GM23338 (cell line): ENCODE measurements around the gene RBP2. TPM values are rescaled to one million over a fixed set of nuclear protein-coding genes. Genes with fewer than 3 reads are reported as not detected.

Experiments
- ATAC-seq: fragments of 200-7000 bp; cut with Tn5 transposase; 3 replicates; pipeline ENCODE4 v1.9.1; 2020
- DNase-seq: peaks from one replicate; pipeline ENCODE4 v3.0.0-alpha.2; 2015; ENCODE audit warnings: low spot score
- H2AFZ ChIP-seq: fragments of 200-600 bp; sonication (generic); 2 replicates; pipeline ENCODE4 v1.8.0; 2016; ENCODE audit warnings: antibody characterized with exemption, mild to moderate bottlenecking, moderate library complexity
- H3F3A ChIP-seq: fragments of 200-600 bp; sonication (generic); replicated peaks from 2 replicates; pipeline ENCODE4 v1.8.0; 2017; ENCODE audit warnings: antibody characterized with exemption, mixed run types, low read depth
- H3K27ac ChIP-seq: fragments of 200-600 bp; sonication (generic); 2 replicates; pipeline ENCODE4 v1.6.1; 2016; ENCODE audit warnings: low read depth
- H3K27me3 ChIP-seq: fragments of 200-600 bp; sonication (generic); 2 replicates; pipeline ENCODE4 v1.8.0; 2016; ENCODE audit warnings: mild to moderate bottlenecking, mixed run types, moderate library complexity; ENCODE audit not compliant: insufficient read depth
- H3K36me3 ChIP-seq: fragments of 200-600 bp; sonication (generic); 2 replicates; pipeline ENCODE4 v1.8.0; 2016; ENCODE audit warnings: mild to moderate bottlenecking; ENCODE audit not compliant: insufficient read depth
- H3K4me1 ChIP-seq: fragments of 200-600 bp; sonication (generic); 2 replicates; pipeline ENCODE4 v1.8.0; 2016; ENCODE audit warnings: mild to moderate bottlenecking, moderate library complexity; ENCODE audit not compliant: insufficient read depth
- H3K4me2 ChIP-seq: fragments of 200-600 bp; sonication (generic); 2 replicates; pipeline ENCODE4 v1.7.1; 2017; ENCODE audit warnings: mixed run types
- H3K4me3 ChIP-seq: fragments of 200-600 bp; sonication (generic); 2 replicates; pipeline ENCODE4 v1.6.1; 2016; ENCODE audit warnings: mixed run types
- H3K79me2 ChIP-seq: fragments of 200-600 bp; sonication (generic); replicated peaks from 2 replicates; pipeline ENCODE4 v1.8.0; 2017; ENCODE audit warnings: mild to moderate bottlenecking; ENCODE audit not compliant: insufficient read depth
- H3K9me2 ChIP-seq: fragments of 200-600 bp; sonication (generic); 2 replicates; pipeline ENCODE4 v1.8.0; 2017; ENCODE audit not compliant: insufficient read depth
- H4K20me1 ChIP-seq: fragments of 200-600 bp; sonication (generic); replicated peaks from 2 replicates; pipeline ENCODE4 v1.8.0; 2017; ENCODE audit warnings: mild to moderate bottlenecking; ENCODE audit not compliant: insufficient read depth
- H3K27ac Mint-ChIP-seq: 2 replicates; pipeline ENCODE4 v1.8.0; 2020; ENCODE audit warnings: inconsistent platforms, mild to moderate bottlenecking, moderate library complexity, mixed read lengths
- H3K27me3 Mint-ChIP-seq: 3 replicates; pipeline ENCODE4 v1.8.0; 2022; ENCODE audit warnings: low read depth, mild to moderate bottlenecking, moderate library complexity, mixed read lengths, inconsistent platforms; ENCODE audit not compliant: insufficient read depth, poor library complexity
- H3K36me3 Mint-ChIP-seq: 3 replicates; pipeline ENCODE4 v1.8.0; 2021; ENCODE audit warnings: low read depth, mild to moderate bottlenecking, inconsistent platforms, moderate library complexity, mixed read lengths
- H3K4me1 Mint-ChIP-seq: 3 replicates; pipeline ENCODE4 v1.8.0; 2020; ENCODE audit warnings: mild to moderate bottlenecking, inconsistent platforms, mixed read lengths
- H3K4me3 Mint-ChIP-seq: 3 replicates; pipeline ENCODE4 v1.8.0; 2021; ENCODE audit warnings: moderate library complexity, mild to moderate bottlenecking, inconsistent platforms, mixed read lengths
- H3K9me3 Mint-ChIP-seq: 3 replicates; pipeline ENCODE4 v1.8.0; 2020; ENCODE audit warnings: moderate library complexity, mild to moderate bottlenecking, inconsistent platforms, mixed read lengths
- EZH2 ChIP-seq: fragments of 200-600 bp; sonication (generic); IDR thresholded peaks from one replicate; pipeline ENCODE4 v1.8.0; 2017; ENCODE audit warnings: antibody characterized with exemption, mild to moderate bottlenecking, low read depth; ENCODE audit not compliant: unreplicated experiment
- JUNB ChIP-seq: IDR thresholded peaks from one replicate; pipeline ENCODE4 v1.6.1; 2016; ENCODE audit warnings: antibody characterized with exemption; ENCODE audit not compliant: unreplicated experiment
- NANOG ChIP-seq: IDR thresholded peaks from 2 replicates; pipeline ENCODE4 v1.6.1; 2016; ENCODE audit warnings: antibody characterized with exemption, borderline replicate concordance
- POLR2AphosphoS5 ChIP-seq: IDR thresholded peaks from 2 replicates; pipeline ENCODE4 v1.6.1; 2016; ENCODE audit warnings: antibody characterized with exemption, low read depth
- STAT1 ChIP-seq: IDR thresholded peaks from one replicate; pipeline ENCODE4 v1.6.1; 2016; ENCODE audit warnings: antibody characterized with exemption; ENCODE audit not compliant: unreplicated experiment
- ZNF114 ChIP-seq: fragments of 250-450 bp; sonication (Bioruptor Pico); IDR thresholded peaks from 2 replicates; pipeline ENCODE4 v1.5.0; 2020; ENCODE audit warnings: mild to moderate bottlenecking, moderate library complexity
- ZNF331 ChIP-seq: fragments of 250-450 bp; sonication (Bioruptor Pico); IDR thresholded peaks from 2 replicates; pipeline ENCODE4 v1.5.0; 2020; ENCODE audit warnings: low read depth, mild to moderate bottlenecking, moderate library complexity
- polyA plus RNA-seq: library from polyadenylated mRNA; unstranded; fragments of >200 nt; fragmentation: Nextera tagmentation; extraction: Ambion mirVana; gene quantifications from 2 replicates; pipeline ENCODE4 v1.2.1, GENCODE V29; 2016
- total RNA-seq: library from RNA; depleted of rRNA; stranded (reverse); fragments of >200 nt; shearing (Covaris generic); gene quantifications from 2 replicates; pipeline ENCODE4 v1.2.3, GENCODE V29; 2014
- TF ChIP-seq, protein P1 (sequence below): IDR thresholded peaks from 2 replicates; pipeline ENCODE4 v1.6.1; 2016; ENCODE audit warnings: antibody characterized with exemption
- TF ChIP-seq, protein P2 (sequence below): fragments of 250-450 bp; sonication (Bioruptor Pico); IDR thresholded peaks from 2 replicates; pipeline ENCODE4 v1.5.0; 2020; ENCODE audit warnings: mild to moderate bottlenecking, moderate library complexity
- TF ChIP-seq, protein P3 (sequence below): IDR thresholded peaks from one replicate; pipeline ENCODE4 v1.6.1; 2018; ENCODE audit warnings: antibody characterized with exemption; ENCODE audit not compliant: unreplicated experiment

Gene RBP2
- total and polyA plus RNA-seq, 2 experiments from 2014 or later: not detected

DNA sequence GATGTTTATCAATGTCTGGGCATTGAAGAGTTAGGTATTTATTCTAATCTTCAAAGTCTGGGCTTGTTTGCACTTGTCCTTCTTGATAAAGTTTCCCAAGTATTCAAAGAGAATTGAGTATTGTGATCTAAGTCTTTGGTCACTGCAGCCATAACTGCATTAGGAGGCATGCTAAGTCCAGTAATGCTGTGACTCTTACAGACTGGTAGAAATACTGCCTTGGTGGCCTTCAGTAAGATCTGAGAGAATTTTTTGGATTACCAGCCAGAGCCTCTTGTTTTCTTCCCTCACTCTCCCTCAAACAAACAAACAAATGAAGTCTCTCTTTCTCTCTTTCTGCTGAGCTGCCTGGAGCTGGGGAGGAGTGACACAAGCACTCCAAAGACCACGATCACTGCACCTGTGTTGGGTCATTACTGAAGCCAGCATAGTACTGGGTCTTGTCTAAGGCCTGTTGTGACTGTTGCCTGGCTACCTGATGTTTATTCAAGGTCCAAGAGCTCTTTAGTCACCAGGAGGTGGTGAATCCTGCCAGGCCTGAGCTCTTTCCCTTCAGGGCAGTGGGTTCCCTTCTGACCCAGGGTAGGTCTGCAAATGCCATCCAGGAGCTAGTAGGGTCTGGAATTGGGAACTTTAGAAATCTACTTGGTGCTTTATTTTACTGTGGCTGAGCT, 14.8 kb upstream of the RBP2 start:
- Mint-ChIP-seq H3K9me3 (peaks cover 25% of the 10 kb centered on the region; the same call in 2 of the 3 replicates), H3K27ac (peak overlapping the region; percentile 5; the same call in 1 of the 2 replicates)

DNA sequence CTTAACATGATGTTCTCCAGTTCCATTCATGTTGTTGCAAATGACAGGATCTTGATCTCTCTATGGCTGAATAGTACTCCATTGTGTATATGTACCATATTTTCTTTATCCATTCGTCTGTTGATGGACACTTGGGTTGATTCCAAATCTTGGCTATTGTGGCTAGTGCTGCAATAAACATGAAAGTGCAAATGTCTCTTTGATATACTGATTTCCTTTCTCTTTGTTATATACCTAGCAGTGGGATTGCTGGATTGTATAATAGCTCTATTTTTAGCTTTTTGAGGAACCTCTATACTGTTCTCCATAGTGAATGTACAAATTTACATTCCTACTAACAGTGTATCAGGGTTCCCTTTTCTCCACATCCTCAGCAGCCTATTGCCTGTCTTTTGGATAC, 5.9 kb upstream of the RBP2 start:
- Histone ChIP-seq H3K36me3 (no peaks in the 10 kb centered on the region), H4K20me1 (no peaks in the 10 kb centered on the region), H3K27ac (no peak overlapping the region), H3K9me2 (no peaks in the 10 kb centered on the region), H3K4me2 (no peak overlapping the region), H3K27me3 (no peaks in the 10 kb centered on the region), H3F3A (no peaks in the 10 kb centered on the region), H3K4me1 (no peaks in the 10 kb centered on the region), H2AFZ (no peak overlapping the region), H3K4me3 (no peak overlapping the region), H3K79me2 (no peaks in the 10 kb centered on the region)
- no peaks in the 10 kb centered on the region for H3K9me3 Mint-ChIP-seq
- DNase-seq (no peak), ATAC-seq (no peak)
- no peak overlapping the region for H3K4me3 Mint-ChIP-seq
- no peak overlapping the region for H3K27ac Mint-ChIP-seq
- H3K27me3 Mint-ChIP-seq: no peaks in the 10 kb centered on the region
- H3K36me3 Mint-ChIP-seq: no peaks in the 10 kb centered on the region
- H3K4me1 Mint-ChIP-seq: peaks cover 9% of the 10 kb centered on the region
- TF ChIP-seq JUNB (no peak), ZNF331 (CRISPR knock-in tag) (no peak), STAT1 (no peak)
- TF ChIP-seq, protein P1, sequence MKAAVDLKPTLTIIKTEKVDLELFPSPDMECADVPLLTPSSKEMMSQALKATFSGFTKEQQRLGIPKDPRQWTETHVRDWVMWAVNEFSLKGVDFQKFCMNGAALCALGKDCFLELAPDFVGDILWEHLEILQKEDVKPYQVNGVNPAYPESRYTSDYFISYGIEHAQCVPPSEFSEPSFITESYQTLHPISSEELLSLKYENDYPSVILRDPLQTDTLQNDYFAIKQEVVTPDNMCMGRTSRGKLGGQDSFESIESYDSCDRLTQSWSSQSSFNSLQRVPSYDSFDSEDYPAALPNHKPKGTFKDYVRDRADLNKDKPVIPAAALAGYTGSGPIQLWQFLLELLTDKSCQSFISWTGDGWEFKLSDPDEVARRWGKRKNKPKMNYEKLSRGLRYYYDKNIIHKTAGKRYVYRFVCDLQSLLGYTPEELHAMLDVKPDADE: no peak
- TF ChIP-seq, protein P2, sequence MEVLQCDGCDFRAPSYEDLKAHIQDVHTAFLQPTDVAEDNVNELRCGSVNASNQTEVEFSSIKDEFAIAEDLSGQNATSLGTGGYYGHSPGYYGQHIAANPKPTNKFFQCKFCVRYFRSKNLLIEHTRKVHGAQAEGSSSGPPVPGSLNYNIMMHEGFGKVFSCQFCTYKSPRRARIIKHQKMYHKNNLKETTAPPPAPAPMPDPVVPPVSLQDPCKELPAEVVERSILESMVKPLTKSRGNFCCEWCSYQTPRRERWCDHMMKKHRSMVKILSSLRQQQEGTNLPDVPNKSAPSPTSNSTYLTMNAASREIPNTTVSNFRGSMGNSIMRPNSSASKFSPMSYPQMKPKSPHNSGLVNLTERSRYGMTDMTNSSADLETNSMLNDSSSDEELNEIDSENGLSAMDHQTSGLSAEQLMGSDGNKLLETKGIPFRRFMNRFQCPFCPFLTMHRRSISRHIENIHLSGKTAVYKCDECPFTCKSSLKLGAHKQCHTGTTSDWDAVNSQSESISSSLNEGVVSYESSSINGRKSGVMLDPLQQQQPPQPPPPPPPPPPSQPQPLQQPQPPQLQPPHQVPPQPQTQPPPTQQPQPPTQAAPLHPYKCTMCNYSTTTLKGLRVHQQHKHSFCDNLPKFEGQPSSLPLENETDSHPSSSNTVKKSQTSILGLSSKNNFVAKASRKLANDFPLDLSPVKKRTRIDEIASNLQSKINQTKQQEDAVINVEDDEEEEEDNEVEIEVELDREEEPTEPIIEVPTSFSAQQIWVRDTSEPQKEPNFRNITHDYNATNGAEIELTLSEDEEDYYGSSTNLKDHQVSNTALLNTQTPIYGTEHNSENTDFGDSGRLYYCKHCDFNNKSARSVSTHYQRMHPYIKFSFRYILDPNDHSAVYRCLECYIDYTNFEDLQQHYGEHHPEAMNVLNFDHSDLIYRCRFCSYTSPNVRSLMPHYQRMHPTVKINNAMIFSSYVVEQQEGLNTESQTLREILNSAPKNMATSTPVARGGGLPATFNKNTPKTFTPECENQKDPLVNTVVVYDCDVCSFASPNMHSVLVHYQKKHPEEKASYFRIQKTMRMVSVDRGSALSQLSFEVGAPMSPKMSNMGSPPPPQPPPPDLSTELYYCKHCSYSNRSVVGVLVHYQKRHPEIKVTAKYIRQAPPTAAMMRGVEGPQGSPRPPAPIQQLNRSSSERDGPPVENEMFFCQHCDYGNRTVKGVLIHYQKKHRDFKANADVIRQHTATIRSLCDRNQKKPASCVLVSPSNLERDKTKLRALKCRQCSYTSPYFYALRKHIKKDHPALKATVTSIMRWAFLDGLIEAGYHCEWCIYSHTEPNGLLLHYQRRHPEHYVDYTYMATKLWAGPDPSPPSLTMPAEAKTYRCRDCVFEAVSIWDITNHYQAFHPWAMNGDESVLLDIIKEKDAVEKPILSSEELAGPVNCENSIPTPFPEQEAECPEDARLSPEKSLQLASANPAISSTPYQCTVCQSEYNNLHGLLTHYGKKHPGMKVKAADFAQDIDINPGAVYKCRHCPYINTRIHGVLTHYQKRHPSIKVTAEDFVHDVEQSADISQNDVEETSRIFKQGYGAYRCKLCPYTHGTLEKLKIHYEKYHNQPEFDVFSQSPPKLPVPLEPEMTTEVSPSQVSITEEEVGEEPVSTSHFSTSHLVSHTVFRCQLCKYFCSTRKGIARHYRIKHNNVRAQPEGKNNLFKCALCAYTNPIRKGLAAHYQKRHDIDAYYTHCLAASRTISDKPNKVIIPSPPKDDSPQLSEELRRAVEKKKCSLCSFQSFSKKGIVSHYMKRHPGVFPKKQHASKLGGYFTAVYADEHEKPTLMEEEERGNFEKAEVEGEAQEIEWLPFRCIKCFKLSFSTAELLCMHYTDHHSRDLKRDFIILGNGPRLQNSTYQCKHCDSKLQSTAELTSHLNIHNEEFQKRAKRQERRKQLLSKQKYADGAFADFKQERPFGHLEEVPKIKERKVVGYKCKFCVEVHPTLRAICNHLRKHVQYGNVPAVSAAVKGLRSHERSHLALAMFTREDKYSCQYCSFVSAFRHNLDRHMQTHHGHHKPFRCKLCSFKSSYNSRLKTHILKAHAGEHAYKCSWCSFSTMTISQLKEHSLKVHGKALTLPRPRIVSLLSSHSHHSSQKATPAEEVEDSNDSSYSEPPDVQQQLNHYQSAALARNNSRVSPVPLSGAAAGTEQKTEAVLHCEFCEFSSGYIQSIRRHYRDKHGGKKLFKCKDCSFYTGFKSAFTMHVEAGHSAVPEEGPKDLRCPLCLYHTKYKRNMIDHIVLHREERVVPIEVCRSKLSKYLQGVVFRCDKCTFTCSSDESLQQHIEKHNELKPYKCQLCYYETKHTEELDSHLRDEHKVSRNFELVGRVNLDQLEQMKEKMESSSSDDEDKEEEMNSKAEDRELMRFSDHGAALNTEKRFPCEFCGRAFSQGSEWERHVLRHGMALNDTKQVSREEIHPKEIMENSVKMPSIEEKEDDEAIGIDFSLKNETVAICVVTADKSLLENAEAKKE (CRISPR knock-in tag): no peak

More for the DNA sequence above, 14.8 kb upstream of the RBP2 start:
- DNase-seq (peak; percentile 19), ATAC-seq (peak; percentile 66)
- H3K9me2 ChIP-seq: peaks cover 11% of the 10 kb centered on the region
- no peak overlapping the region for H3K27ac ChIP-seq
- Mint-ChIP-seq H3K4me3 (no peak overlapping the region), H3K27me3 (peaks cover 4% of the 10 kb centered on the region), H3K36me3 (peaks cover 22% of the 10 kb centered on the region), H3K4me1 (peaks cover 17% of the 10 kb centered on the region)
- H4K20me1 ChIP-seq: no peaks in the 10 kb centered on the region
- TF ChIP-seq POLR2AphosphoS5 (no peak), ZNF331 (CRISPR knock-in tag) (no peak), ZNF114 (CRISPR knock-in tag) (no peak), NANOG (no peak), JUNB (no peak), STAT1 (no peak), EZH2 (no peak)
- TF ChIP-seq, protein P3, sequence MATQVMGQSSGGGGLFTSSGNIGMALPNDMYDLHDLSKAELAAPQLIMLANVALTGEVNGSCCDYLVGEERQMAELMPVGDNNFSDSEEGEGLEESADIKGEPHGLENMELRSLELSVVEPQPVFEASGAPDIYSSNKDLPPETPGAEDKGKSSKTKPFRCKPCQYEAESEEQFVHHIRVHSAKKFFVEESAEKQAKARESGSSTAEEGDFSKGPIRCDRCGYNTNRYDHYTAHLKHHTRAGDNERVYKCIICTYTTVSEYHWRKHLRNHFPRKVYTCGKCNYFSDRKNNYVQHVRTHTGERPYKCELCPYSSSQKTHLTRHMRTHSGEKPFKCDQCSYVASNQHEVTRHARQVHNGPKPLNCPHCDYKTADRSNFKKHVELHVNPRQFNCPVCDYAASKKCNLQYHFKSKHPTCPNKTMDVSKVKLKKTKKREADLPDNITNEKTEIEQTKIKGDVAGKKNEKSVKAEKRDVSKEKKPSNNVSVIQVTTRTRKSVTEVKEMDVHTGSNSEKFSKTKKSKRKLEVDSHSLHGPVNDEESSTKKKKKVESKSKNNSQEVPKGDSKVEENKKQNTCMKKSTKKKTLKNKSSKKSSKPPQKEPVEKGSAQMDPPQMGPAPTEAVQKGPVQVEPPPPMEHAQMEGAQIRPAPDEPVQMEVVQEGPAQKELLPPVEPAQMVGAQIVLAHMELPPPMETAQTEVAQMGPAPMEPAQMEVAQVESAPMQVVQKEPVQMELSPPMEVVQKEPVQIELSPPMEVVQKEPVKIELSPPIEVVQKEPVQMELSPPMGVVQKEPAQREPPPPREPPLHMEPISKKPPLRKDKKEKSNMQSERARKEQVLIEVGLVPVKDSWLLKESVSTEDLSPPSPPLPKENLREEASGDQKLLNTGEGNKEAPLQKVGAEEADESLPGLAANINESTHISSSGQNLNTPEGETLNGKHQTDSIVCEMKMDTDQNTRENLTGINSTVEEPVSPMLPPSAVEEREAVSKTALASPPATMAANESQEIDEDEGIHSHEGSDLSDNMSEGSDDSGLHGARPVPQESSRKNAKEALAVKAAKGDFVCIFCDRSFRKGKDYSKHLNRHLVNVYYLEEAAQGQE: no peak
- peak overlapping the region; percentile 63; the same call in 1 of the 2 replicates for H2AFZ ChIP-seq
- no peak overlapping the region for H3K4me3 ChIP-seq
- no peaks in the 10 kb centered on the region for H3K36me3 ChIP-seq
- no peaks in the 10 kb centered on the region for H3F3A ChIP-seq
- no peaks in the 10 kb centered on the region for H3K79me2 ChIP-seq
- no peaks in the 10 kb centered on the region for H3K27me3 ChIP-seq
- H3K4me2 ChIP-seq: peak overlapping the region; percentile 22; the same call in 1 of the 2 replicates
- H3K4me1 ChIP-seq: 0 out of 2 replicates have a peak, but pooled peaks cover 5% of the 10 kb centered on the region
